SU-DHL-6 (cell line): Measurements from ENCODE around the gene FKBP5.

Experiments
- CTCF ChIP-seq: fragments of 200-600 bp; sonication (generic); IDR thresholded peaks from one replicate; pipeline ENCODE4 v1.5.1; 2017; ENCODE audit warnings: antibody characterized with exemption, mild to moderate bottlenecking, low read length, moderate library complexity; ENCODE audit not compliant: insufficient read depth, poor library complexity, severe bottlenecking
- EZH2phosphoT487 ChIP-seq: fragments of 200-600 bp; sonication (generic), shearing (Covaris generic); conservative IDR thresholded peaks from 2 replicates; pipeline ENCODE4 v1.6.1; 2018; ENCODE audit warnings: mild to moderate bottlenecking, antibody characterized with exemption, low read length, moderate library complexity, mixed read lengths

GRCh38 chr6:35651244-35651643 lies 37.5 kb downstream of the FKBP5 start:
- TF ChIP-seq CTCF (no peak), EZH2phosphoT487 (no peak)
